Measurements from ENCODE around the gene NT5E.

Gene NT5E

GRCh38 chr6:85421181-85421580 lies 28.7 kb upstream of the NT5E start:
- intact Hi-C loops (cut with DNase I) = no loop called here
- DNase-seq = no peak

DNA sequence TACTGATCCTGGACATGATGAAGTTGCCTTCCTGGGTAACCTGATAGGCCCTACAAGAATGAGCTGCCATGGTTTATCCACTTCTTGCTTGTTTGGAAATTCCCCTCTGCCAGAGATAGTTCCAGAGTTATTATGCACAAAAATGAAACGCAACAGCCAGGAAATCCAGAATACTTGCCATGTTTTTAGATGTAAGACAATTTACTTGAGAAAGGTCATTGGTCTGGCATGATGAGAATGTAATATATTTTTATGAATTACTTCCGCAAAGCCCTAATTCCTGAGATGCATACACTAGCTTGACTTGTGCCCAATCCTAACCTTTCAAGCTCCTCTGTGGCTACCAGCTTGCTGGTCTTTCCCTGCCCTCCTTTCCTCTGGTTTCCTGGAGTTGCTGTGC lies 27.9 kb upstream of the NT5E start:
- intact Hi-C loops (cut with DNase I) = no loop called here
- no peak for DNase-seq

DNA sequence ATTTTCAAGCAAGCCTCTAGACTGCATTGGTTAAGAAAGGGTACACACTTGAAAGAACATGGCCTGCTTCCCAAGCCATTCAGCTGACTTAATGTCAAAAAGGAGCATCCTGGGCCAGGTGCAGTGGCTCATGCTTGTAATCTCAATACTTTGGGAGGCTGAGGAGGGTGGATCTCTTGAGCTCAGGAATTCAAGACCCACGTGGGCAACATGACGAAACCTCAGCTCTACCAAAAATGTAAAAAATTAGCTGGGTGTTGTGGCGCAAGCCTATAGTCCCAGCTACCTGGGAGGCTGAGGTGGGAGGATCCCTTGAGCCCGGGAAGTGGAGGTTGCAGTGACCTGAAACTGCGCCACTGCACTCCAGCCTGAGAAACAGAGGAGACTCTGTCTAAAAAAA lies 26.9 kb upstream of the NT5E start:
- intact Hi-C loops (cut with DNase I) = no loop called here
- DNase-seq = no peak

DNA sequence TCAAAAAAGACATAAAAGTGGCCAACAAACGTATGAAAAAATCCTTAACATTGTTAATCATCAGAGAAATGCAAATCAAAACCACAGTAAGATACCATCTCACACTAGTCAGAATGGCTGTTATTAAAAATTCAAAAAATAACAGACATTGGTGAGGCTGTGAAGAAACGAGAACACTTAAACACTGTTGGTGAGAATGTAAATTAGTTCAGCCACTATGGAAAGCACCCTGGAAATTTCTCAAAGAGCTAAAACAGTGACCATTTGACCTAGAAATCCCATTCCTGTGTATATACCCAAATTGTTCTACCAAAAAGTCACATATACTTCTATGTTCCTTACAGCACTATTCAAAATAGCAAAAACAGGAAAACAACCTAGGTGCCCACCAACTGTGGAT lies 24.9 kb upstream of the NT5E start:
- intact Hi-C loops (cut with DNase I) = no loop called here
- DNase-seq = no peak

- intact Hi-C loops (cut with DNase I) = no loop called here
Measured at GRCh38 chr6:85425997-85426396, 23.9 kb upstream of the NT5E start.

GRCh38 chr6:85428486-85428885 lies 21.4 kb upstream of the NT5E start:
- no peak for DNase-seq
- intact Hi-C loops (cut with DNase I) = no loop called here

More at GRCh38 chr6:85425997-85426396, 23.9 kb upstream of the NT5E start:
- DNase-seq = no peak

DNA sequence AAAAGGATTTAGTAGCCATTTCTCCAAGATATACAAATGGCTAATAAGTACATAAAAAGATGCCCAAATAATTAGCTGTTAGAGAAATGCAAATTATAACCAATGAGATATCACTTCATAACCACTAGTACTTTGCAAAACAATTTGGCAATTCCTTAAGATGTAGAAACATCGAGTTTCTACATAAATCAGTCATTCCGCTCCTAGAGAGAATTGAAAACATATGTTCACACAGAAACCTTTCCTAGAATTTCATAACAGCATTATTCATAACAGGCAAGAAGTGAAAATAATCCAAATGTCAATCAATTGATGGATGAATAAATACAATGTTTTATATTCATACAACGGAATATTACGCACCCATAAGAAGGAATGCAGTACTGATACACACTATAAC lies 20.5 kb upstream of the NT5E start:
- DNase-seq = no peak
- intact Hi-C loops (cut with DNase I) = no loop called here

GRCh38 chr6:85431271-85431670 lies 18.6 kb upstream of the NT5E start:
- DNase-seq = no peak
- intact Hi-C loops (cut with DNase I) = no loop called here

DNA sequence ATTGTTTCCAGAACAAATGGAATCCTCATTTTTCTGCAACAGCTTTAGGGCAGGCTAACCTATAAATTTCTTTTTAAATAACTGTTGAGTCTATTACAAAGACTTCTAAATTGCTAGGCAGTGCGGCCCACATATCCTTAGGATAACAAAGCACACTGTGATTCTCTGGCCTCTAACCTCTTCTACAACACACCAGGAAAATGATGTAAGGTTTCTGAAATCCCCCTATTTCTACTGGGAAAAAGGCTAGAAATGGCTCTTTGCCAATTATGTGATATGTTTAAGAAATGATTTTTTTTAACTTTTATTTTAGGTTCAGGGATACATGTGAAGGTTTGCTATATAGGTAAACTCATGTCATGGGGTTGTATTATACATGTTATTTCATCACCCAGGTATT lies 17.3 kb upstream of the NT5E start:
- intact Hi-C loops (cut with DNase I) = no loop called here
- DNase-seq = no peak

DNA sequence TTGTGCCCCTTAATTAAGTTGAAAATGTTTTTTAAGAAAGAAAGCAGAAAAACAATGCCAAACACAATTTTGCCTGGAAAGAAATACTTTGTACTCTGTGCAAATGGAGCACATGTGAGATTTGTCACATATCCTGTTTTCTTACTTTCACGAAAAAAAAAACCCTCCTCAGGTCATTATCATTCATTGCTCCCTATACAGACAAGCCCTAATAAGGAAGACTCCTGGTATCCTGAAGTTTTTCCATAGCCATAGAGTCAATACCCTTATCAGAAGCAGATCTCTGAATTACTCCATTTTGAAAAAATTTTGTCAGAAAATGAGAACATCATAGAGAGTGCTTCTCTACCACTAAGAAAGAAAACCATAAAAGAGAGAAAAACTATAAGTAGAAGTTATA lies 14.0 kb upstream of the NT5E start:
- intact Hi-C loops (cut with DNase I) = no loop called here
- no peak for DNase-seq

DNA sequence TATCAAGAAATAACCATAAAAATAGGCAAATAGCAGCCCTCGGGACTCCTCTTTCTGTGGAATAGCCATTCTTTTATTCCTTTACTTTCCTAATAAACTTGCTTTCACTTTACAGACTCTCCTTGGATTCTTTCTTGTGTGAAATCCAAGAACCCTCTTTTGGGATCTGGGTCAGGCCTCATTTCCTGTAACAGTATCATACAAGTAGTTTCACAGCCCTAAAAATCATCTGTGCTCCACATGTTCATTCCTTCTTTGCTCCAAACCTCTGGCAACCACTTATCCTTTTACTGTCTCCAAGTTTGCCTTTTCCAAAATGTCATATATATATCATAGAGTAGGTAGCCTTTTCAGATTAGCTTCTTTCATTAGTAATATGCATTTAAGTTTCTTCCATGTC lies 13.5 kb upstream of the NT5E start:
- intact Hi-C loops (cut with DNase I) = no loop called here
- DNase-seq = no peak

DNA sequence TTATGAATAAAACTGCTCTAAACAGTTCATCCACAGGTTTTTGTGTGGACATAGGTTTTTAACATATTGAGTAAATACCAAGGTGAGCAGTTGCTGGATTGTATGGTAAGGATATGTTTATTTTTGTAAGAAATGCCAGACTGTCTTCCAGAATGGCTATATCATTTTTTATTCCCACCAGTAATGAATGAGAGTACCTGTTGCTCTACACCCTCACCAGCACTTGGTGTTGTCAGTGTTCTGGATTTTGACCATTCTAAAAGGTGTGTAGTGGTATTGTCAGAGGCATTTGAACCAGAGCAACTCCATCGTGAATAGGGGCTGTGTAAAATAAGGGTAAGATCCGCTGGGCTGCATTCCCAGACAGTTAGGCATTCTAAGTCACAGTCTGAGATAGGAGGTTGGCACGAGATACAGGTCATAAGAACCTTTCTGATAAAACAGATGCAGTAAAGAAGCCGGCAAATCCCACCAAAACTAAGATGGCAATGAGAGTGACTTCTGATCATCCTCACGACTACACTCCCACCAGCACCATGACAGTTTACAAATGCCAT lies 12.9 kb upstream of the NT5E start:
- intact Hi-C loops (cut with DNase I) = no loop called here

GRCh38 chr6:85443349-85444117 lies 6.3 kb upstream of the NT5E start:
- no peak for DNase-seq
- intact Hi-C loops (cut with DNase I) = no loop called here

More for the DNA sequence above, 12.9 kb upstream of the NT5E start:
- DNase-seq = no peak

DNA sequence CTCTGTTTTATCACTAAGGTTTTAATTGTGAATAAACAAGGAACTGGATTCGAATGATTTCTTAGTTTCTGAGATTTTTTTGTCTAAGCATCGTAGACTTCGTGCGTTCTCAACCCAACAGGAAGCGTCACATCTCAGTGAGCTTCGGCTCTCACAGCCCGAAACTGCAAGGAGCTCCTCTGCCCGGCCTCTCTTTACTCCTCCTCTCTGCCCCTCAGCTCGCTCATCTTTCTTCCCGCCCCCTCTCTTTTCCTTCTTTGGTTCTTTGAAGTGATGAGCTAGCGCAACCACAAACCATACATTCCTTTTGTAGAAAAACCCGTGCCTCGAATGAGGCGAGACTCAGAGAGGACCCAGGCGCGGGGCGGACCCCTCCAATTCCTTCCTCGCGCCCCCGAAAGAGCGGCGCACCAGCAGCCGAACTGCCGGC lies 480 bp upstream of the NT5E start:
- intact Hi-C loops (cut with DNase I) = no loop called here
- DNase-seq = peak in 8 of 10 donors; percentile 16 to 88 (median 32)

GRCh38 chr6:85451565-85452306 lies 1.9 kb downstream of the NT5E start:
- no peak for DNase-seq
- intact Hi-C loops (cut with DNase I) = no loop called here

DNA sequence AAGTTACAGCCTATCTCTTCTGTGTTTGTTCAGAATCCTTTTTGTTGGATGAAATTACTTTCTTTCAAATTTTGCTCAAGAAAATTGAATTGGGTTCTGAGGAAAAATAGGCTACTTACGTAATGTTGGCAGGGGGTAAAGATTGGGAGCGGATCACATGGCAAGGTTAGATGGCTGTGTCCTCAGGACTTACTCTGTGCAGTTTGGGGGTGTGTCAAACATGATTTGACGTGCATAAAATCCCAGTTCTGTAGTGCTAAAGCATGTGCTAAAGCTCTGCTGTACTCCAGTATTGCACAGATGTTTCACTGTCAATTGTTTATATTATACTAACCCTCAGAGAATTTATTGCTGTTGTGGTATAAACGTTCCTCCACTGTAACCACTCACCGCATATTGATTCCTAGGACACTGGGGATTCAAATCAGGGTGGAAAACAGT lies 2.6 kb downstream of the NT5E start:
- DNase-seq = no peak
- intact Hi-C loops (cut with DNase I) = no loop called here

DNA sequence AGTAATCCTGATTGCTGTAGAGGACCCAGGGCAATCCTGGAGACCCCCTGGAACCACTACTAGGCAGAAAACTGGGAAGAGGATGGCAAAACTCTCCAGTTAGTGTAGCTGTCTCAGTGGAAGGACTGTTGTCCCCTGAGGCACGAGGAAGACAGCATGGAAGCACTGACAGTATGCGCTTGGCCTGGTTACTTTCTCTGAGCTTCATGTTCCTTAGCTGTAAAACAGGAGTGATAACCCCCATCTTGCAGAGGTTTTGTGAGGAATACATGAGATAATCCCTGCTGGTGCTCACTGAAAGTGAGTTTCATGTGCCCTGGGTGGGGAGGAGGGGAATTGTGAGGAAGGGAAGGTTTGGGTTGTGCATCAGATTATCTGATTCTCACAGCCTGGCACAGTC lies 3.2 kb downstream of the NT5E start:
- intact Hi-C loops (cut with DNase I) = no loop called here

DNA sequence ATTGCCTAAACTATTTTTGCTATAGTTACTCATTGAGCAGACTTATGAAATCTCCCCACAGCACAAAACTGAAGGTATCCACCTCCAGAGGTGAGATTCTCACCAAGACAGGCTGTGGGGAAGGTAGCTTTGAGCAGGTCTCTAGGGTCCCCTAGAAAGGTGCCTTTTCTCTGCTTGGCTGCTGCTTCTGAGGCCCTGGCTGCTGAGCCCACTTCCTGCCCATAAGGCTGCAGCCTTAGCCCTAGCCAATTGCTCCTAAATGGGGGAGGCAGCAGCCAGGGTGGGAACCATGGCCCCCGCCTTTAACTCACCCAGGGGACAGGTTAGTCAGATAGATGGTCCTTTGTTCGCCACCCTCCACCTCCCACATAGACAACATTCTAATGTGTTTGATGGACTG lies 3.6 kb downstream of the NT5E start:
- intact Hi-C loops (cut with DNase I) = no loop called here
- no peak for DNase-seq

More for the DNA sequence above, 3.2 kb downstream of the NT5E start:
- no peak for DNase-seq

DNA sequence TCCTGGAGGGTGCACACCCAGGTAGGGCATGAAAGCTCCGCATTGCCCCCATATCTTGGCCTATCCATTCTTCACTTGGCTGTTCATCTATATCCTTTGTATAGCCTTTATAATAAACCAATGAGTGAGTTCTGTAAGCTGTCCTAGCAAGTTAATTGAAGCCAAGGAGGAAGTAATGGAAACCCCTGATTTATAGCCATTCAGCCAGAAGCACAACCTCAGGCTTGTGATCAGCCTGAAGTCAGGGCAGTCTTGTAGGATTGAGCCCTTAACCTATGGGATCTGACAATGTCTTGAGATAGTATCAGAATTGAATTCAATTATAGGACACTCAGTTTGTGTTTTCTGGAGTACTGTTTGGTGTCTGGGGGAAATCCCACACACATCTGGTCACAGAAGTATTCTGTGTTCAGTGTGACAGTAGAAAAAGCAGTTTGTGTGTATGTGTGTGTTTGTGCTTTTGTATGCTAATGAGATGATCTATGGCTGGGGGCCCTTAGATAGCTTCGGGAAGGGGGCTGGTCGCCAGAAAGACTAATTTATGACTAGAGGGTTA lies 5.7 kb downstream of the NT5E start:
- intact Hi-C loops (cut with DNase I) = no loop called here
- DNase-seq = no peak

DNA sequence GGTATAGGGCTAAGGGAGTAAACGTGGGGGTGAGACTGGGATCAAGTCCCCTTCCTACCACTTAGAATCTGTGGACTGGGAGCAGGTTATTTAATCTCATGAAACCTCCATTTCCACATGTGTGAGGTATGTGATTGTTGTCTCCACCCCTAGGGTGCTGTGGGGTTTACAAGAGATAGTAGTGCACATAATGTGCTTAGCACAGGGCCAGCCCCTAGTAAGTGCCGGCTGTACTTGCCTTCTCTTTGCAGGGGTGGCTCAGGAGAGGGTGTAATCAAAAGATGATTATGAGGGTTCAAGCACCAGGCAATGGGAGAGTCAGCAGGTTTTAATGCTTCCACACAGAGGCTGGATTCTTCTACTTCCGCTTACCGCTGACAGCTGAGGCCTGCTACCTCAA lies 6.9 kb downstream of the NT5E start:
- intact Hi-C loops (cut with DNase I) = no loop called here
- DNase-seq = no peak

DNA sequence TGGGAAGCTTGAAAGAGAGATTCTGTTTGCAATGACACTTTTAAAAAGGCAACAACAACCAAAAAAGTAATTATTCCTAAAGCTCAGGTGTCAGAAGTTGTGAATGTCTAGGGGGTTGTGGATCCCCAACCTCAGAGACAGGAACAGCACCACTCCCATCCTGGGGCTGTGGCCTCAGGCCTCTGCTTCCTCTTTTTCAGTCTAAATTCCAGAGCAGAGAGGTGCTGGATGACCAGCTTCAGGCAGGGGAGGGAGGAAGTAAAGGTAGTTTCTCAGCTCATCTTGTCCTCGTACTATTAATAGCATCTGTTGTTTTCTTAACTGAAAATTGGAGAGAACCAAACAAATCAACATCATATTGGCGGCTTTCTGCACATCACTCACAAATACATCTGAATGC lies 8.3 kb downstream of the NT5E start:
- intact Hi-C loops (cut with DNase I) = no loop called here
- no peak for DNase-seq

All from posterior cingulate gyrus (tissue), 11 donors.